Panc1 (cell line): ENCODE measurements around the gene SPEM2. TPM values are rescaled to one million over a fixed set of nuclear protein-coding genes. Genes with fewer than 3 reads are reported as not detected.

Experiments
- ATAC-seq: fragments of 200-7000 bp; cut with Tn5 transposase; 2 replicates; pipeline ENCODE4 v1.9.1; 2020; ENCODE audit warnings: mild to moderate bottlenecking, moderate library complexity
- BruUV-seq: library from RNA; stranded (reverse); fragments of 400-500 nt; replicated peaks from 2 replicates; lab custom pipeline; 2021; lab: Mats Ljungman, UMichigan
- CTCF ChIA-PET: fragments of 300-600 bp; sonication (Branson Sonifier 250); formaldehyde crosslinking; loops from one replicate; lab custom pipeline; 2022; ENCODE audit warnings: antibody characterized with exemption; lab: Charles Lee
- POLR2A ChIA-PET: fragments of 300-600 bp; sonication (Branson Sonifier 250); formaldehyde crosslinking; loops from one replicate; lab custom pipeline; 2022; ENCODE audit warnings: antibody characterized with exemption; lab: Charles Lee
- DNase-seq: peaks from one replicate; pipeline ENCODE4 v3.0.0-alpha.2; 2010; ENCODE audit warnings: low read depth, low spot score
- H3K27ac ChIP-seq: 2 replicates; pipeline ENCODE4 v1.5.1; 2011; ENCODE audit warnings: mild to moderate bottlenecking, low read length, inconsistent platforms
- H3K27me3 ChIP-seq: fragments of 200-500 bp; sonication (Bioruptor generic); 2 replicates; pipeline ENCODE4 v1.6.0; 2014; ENCODE audit warnings: low read length, inconsistent platforms; ENCODE audit not compliant: control insufficient read depth, insufficient read depth
- H3K36me3 ChIP-seq: fragments of 200-500 bp; sonication (Bioruptor generic); 2 replicates; pipeline ENCODE4 v1.5.1; 2014; ENCODE audit warnings: inconsistent platforms, mild to moderate bottlenecking, low read length, moderate library complexity; ENCODE audit not compliant: control insufficient read depth, insufficient read depth
- H3K4me1 ChIP-seq: 2 replicates; pipeline ENCODE4 v1.5.1; 2011; ENCODE audit warnings: inconsistent platforms, mild to moderate bottlenecking, low read length, moderate library complexity; ENCODE audit not compliant: control insufficient read depth, insufficient read depth
- H3K4me3 ChIP-seq, 2 experiments: 2 replicates each; pipeline ENCODE4 v1.5.1; 2011 to 2012; ENCODE audit warnings: low read depth in 2 of 2, low read length in 2 of 2, mild to moderate bottlenecking in 2 of 2, inconsistent platforms in 1 of 2, moderate library complexity in 1 of 2
- H3K9me3 ChIP-seq: fragments of 200-500 bp; sonication (Bioruptor generic); 2 replicates; pipeline ENCODE4 v1.5.1; 2014; ENCODE audit warnings: low read depth, mild to moderate bottlenecking, inconsistent platforms, low read length, moderate library complexity; ENCODE audit not compliant: control insufficient read depth, insufficient read depth
- CTCF ChIP-seq: fragments of 450-650 bp; IDR thresholded peaks from 2 replicates; pipeline ENCODE4 v1.5.1; 2017; ENCODE audit warnings: mild to moderate bottlenecking
- POLR2AphosphoS5 ChIP-seq: IDR thresholded peaks from 2 replicates; pipeline ENCODE4 v1.6.1; 2012; ENCODE audit warnings: mild to moderate bottlenecking, low read depth, low read length, moderate library complexity
- REST ChIP-seq, 2 experiments: IDR thresholded peaks; 2 replicates each; pipeline ENCODE4 v1.6.1; 2011 to 2012; ENCODE audit warnings: low read depth in 2 of 2, control low read depth in 1 of 2, low read length in 1 of 2, mild to moderate bottlenecking in 1 of 2, moderate library complexity in 1 of 2; ENCODE audit not compliant: insufficient read depth in 1 of 2
- SIN3A ChIP-seq: IDR thresholded peaks from 2 replicates; pipeline ENCODE4 v1.6.1; 2012; ENCODE audit warnings: low read depth, mild to moderate bottlenecking, low read length, moderate library complexity, borderline replicate concordance; ENCODE audit not compliant: insufficient read depth
- TCF7L2 ChIP-seq: IDR thresholded peaks from 2 replicates; pipeline ENCODE4 v1.6.1; 2011; ENCODE audit warnings: mild to moderate bottlenecking, low read depth, low read length, inconsistent platforms
- in situ Hi-C: cut with HindIII; loops from 2 replicates; pipeline ENCODE4 v1.10.0; 2016; ENCODE audit warnings: low sequenced_read_pairs, low pct_unique_long_range_greater_than_20kb
- intact Hi-C: fragments of 100-400 bp; cut with micrococcal nuclease; formaldehyde crosslinking; loops from one replicate; pipeline ENCODE4 v1.10.0; 2022; ENCODE audit not compliant: unreplicated experiment
- total RNA-seq: library from RNA; stranded (reverse); gene quantifications from one replicate; pipeline ENCODE4 v1.2.1, GENCODE V29; 2021; ENCODE audit not compliant: unreplicated experiment

SPEM2 gene
- total RNA-seq, 1 experiment from 2014 or later: not detected

GRCh38 chr17:7418472-7419152 lies 6.8 kb upstream of the SPEM2 start:
- DNase-seq (no peak), ATAC-seq (no peak)
- H3K4me1 ChIP-seq: no peaks in the 10 kb centered on the region
- no peaks in the 10 kb centered on the region for H3K27me3 ChIP-seq
- ChIA-PET CTCF (interaction anchor here (0.6 kb wide), 1 partner anchor 15 kb away, joined by 4 read pairs; no protein-coding TSS in a partner anchor), POLR2A (no interaction called here)
- no peak overlapping the region for H3K4me3 ChIP-seq
- H3K9me3 ChIP-seq: no peaks in the 10 kb centered on the region
- TF ChIP-seq TCF7L2 (no peak), POLR2AphosphoS5 (no peak), SIN3A (no peak), CTCF (no peak), REST (IDR thresholded peaks at IDR 0.05; ENCODE audit: insufficient read depth in 1 of 2, low read depth in 2 of 2, low read length in 1 of 2) (no peak)
- no peak overlapping the region for H3K27ac ChIP-seq
- no TSS peak for BruUV-seq
- intact Hi-C loops (no loop called here), in situ Hi-C loops (no loop called here)
- no peaks in the 10 kb centered on the region for H3K36me3 ChIP-seq

DNA sequence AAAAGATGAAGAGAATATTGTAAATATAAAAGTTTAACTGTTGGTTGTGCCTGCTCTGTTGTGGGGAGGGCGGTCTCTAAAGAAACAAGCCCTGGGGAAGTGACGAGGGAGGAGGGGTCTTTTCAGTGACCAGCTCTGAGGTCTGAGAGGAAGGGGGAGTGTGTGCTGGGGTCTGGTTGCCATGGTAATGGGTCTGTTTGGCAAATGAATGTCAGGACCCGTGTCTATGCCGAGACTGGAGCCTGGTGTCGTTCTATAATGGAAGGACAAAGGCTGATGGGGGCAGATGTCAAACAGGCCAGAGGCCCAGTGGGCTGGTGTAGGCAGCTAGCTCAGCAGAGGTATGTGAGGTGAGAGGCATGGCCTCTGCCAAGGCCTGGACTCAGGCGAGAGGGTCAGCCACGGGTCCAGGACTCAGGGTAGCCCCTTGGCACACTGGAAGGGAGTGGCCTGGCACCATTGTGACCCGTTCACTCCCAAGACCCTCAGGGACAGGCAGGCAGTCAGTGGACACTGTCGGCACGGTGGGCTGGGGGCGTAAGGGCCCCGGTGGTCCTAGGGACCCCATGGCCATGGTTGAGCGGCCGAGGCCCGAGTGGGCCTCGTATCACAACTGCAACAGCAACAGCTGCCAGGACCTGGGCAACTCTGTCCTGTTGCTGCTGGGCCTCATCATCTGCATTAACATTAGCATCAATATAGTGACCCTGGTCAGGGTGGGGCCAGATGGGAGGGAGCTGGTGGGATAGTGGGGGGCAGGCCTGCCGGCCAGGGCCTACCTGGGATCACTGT lies 5.4 kb upstream of the SPEM2 start, which contains the start of gene SPEM1:
Gene SPEM1, plus strand, starts transcription at position 506 of the 792 bp plus-strand sequence. Its CDS starts 61 bp downstream, at position 567.
- H3K27ac ChIP-seq: no peak within 1 kb of the TSS
- no TSS peak for BruUV-seq
- no peaks in the 10 kb centered on the region for H3K36me3 ChIP-seq
- H3K4me1 ChIP-seq: no peaks in the 10 kb centered on the region
- ATAC-seq: no peak
- intact Hi-C loops: no loop called here
- no peaks in the 10 kb centered on the region for H3K9me3 ChIP-seq
- no peaks in the 10 kb centered on the region for H3K27me3 ChIP-seq
- TF ChIP-seq POLR2AphosphoS5 (no peak), TCF7L2 (no peak), REST (IDR thresholded peaks at IDR 0.05; ENCODE audit: insufficient read depth in 1 of 2, low read depth in 2 of 2, low read length in 1 of 2) (no peak), SIN3A (no peak), CTCF (no peak)
- POLR2A ChIA-PET: no interaction called here
- in situ Hi-C loops: no loop called here
- no peak within 1 kb of the TSS for H3K4me3 ChIP-seq
- no peak for DNase-seq
- CTCF ChIA-PET: no interaction called here
